Adrenal gland (tissue), 5 donors: ENCODE results near the gene NEK8.

ENCODE experiments used
- CTCF ChIP-seq, 6 experiments: fragments of 450-650 bp in 4 of 6; fragments of 200-600 bp in 2 of 6; sonication (generic) in 1 of 6; IDR thresholded peaks; 1 replicate in 5 of 6; 2 replicates in 1 of 6; pipeline versions ENCODE4 v1.5.1 to v1.8.0; 2016 to 2021; ENCODE audit warnings: antibody characterized with exemption in 6 of 6, mild to moderate bottlenecking in 2 of 6, moderate library complexity in 1 of 6
- POLR2A ChIP-seq, 2 donors: fragments of 450-650 bp; IDR thresholded peaks; one replicate each; pipeline ENCODE4 v1.6.1; 2017; ENCODE audit warnings: antibody characterized with exemption in 2 of 2, mild to moderate bottlenecking in 2 of 2, moderate library complexity in 1 of 2
- donor health status: DM: no; HTN: no; CAD: no.

GRCh38 chr17:28760601-28761562 is 32.3 kb downstream of the NEK8 start:
- TF ChIP-seq CTCF (IDR thresholded peaks at IDR 0.05), result no peak
- no peak for TF ChIP-seq POLR2A (IDR thresholded peaks at IDR 0.05)
